HG03571 (cell line): ENCODE measurements around the gene RABEP2.
"Not testable (repeated sequence)": the region's sequence is repeated elsewhere in the genome, so short reads cannot be mapped to it uniquely, and the experiment has no call there.

ENCODE experiments used
- ATAC-seq: cut with Tn5 transposase; IDR thresholded peaks from one replicate; pipeline ENCODE4 v1.9.1; 2021; ENCODE audit not compliant: unreplicated experiment

RABEP2 gene

GRCh38 chr16:28924762-28925385, at the start of gene RABEP2:
RABEP2 (minus strand) TSS chr16:28925238; CDS start chr16:28925163, 75 bp downstream.
- peak; percentile 52 for ATAC-seq

GRCh38 chr16:28974437-28975157, 49.6 kb upstream of the RABEP2 start, which contains the start of gene SPNS1:
SPNS1 (plus strand) TSS chr16:28974778; CDS start chr16:28975152, 374 bp downstream.
- peak; percentile 83 for ATAC-seq

GRCh38 chr16:28974007-28974436, 49.0 kb upstream of the RABEP2 start:
- peak; percentile 5 for ATAC-seq

GRCh38 chr16:28969696-28970095, 44.7 kb upstream of the RABEP2 start:
- not testable (repeated sequence) for ATAC-seq

GRCh38 chr16:28967156-28967555, 42.1 kb upstream of the RABEP2 start:
- no peak for ATAC-seq

GRCh38 chr16:28964496-28964895, 39.5 kb upstream of the RABEP2 start:
- no peak for ATAC-seq

- ATAC-seq, result no peak
These were observed 39.0 kb upstream of the RABEP2 start for GRCh38 chr16:28964072-28964471.

- no peak for ATAC-seq
These were observed 33.8 kb upstream of the RABEP2 start for GRCh38 chr16:28958836-28959235.

GRCh38 chr16:28958216-28958615, 33.2 kb upstream of the RABEP2 start:
- no peak for ATAC-seq

GRCh38 chr16:28951410-28951943, 26.4 kb upstream of the RABEP2 start:
- ATAC-seq, result peak; percentile 22

- peak; percentile 88 for ATAC-seq
These were observed 25.8 kb upstream of the RABEP2 start, which contains the start of gene NFATC2IP for GRCh38 chr16:28950648-28951409. NFATC2IP (plus strand) TSS chr16:28950937; CDS start chr16:28951012, 75 bp downstream.

- ATAC-seq, result no peak
These were observed 21.6 kb upstream of the RABEP2 start for GRCh38 chr16:28946681-28947080.

- ATAC-seq, result no peak
These were observed 18.2 kb upstream of the RABEP2 start for GRCh38 chr16:28943281-28943680.

- not testable (repeated sequence) for ATAC-seq
These were observed 14.8 kb upstream of the RABEP2 start for GRCh38 chr16:28939825-28940224.

GRCh38 chr16:28938721-28939120, 13.7 kb upstream of the RABEP2 start:
- ATAC-seq, result no peak

- ATAC-seq, result no peak
These were observed 12.3 kb upstream of the RABEP2 start for GRCh38 chr16:28937222-28937876.

GRCh38 chr16:28936784-28937155, 11.7 kb upstream of the RABEP2 start:
- ATAC-seq, result no peak

- peak; percentile 48 for ATAC-seq
These were observed 11.1 kb upstream of the RABEP2 start for GRCh38 chr16:28935924-28936783.

GRCh38 chr16:28935346-28935745, 10.3 kb upstream of the RABEP2 start:
- ATAC-seq, result no peak

GRCh38 chr16:28933171-28933570, 8.1 kb upstream of the RABEP2 start:
- ATAC-seq, result no peak
